NT2/D1 (cell line): ENCODE measurements around the gene LIPA.
"Not testable (repeated sequence)": the region's sequence is repeated elsewhere in the genome, so short reads cannot be mapped to it uniquely, and the experiment has no call there.

Experiments used
- DNase-seq: peaks from one replicate; pipeline ENCODE4 v3.0.0-alpha.2; 2011; ENCODE audit warnings: low read depth, low spot score
- H3K27me3 ChIP-seq: 2 replicates; pipeline ENCODE4 v1.6.0; 2011; ENCODE audit warnings: mild to moderate bottlenecking; ENCODE audit not compliant: insufficient read length, insufficient read depth
- H3K36me3 ChIP-seq: 2 replicates; pipeline ENCODE4 v1.6.1; 2011; ENCODE audit warnings: mild to moderate bottlenecking, low read length, mixed read lengths; ENCODE audit not compliant: insufficient read depth, insufficient read length
- H3K4me1 ChIP-seq: 2 replicates; pipeline ENCODE4 v1.5.1; 2011; ENCODE audit not compliant: insufficient read depth, insufficient read length
- H3K4me3 ChIP-seq: 2 replicates; pipeline ENCODE4 v1.5.1; 2011; ENCODE audit warnings: low read depth; ENCODE audit not compliant: insufficient read length
- H3K9ac ChIP-seq: 2 replicates; pipeline ENCODE4 v1.6.0; 2011; ENCODE audit warnings: low read depth; ENCODE audit not compliant: insufficient read length
- H3K9me3 ChIP-seq: 2 replicates; pipeline ENCODE4 v1.5.1; 2011; ENCODE audit warnings: mild to moderate bottlenecking, low read length; ENCODE audit not compliant: insufficient read depth
- SUZ12 ChIP-seq: IDR thresholded peaks from 2 replicates; pipeline ENCODE4 v1.6.1; 2011; ENCODE audit not compliant: insufficient read length, insufficient read depth; ENCODE audit errors: extremely low read depth
- YY1 ChIP-seq: IDR thresholded peaks from 2 replicates; pipeline ENCODE4 v1.6.1; 2011; ENCODE audit not compliant: insufficient read length, insufficient read depth
- ZNF274 ChIP-seq: IDR thresholded peaks from 2 replicates; pipeline ENCODE4 v1.6.1; 2011; ENCODE audit warnings: mild to moderate bottlenecking, low read depth, low read length

LIPA gene

GRCh38 chr10:89171263-89171872 lies 80.2 kb downstream of the LIPA start:
- Histone ChIP-seq H3K4me1 (no peaks in the 10 kb centered on the region), H3K4me3 (no peak overlapping the region), H3K27me3 (no peaks in the 10 kb centered on the region), H3K9me3 (no peaks in the 10 kb centered on the region), H3K9ac (no peak overlapping the region), H3K36me3 (no peaks in the 10 kb centered on the region)
- TF ChIP-seq YY1, result no peak
- no peak for TF ChIP-seq ZNF274
- no peak for TF ChIP-seq SUZ12
- no peak for DNase-seq

- H3K4me1 ChIP-seq, H3K9me3 ChIP-seq, H3K36me3 ChIP-seq, H3K9ac ChIP-seq, H3K27me3 ChIP-seq, DNase-seq, H3K4me3 ChIP-seq: not testable (repeated sequence)
Measured at GRCh38 chr10:89168354-89168900, 83.1 kb downstream of the LIPA start.

GRCh38 chr10:89167915-89168314 lies 83.7 kb downstream of the LIPA start:
- no peaks in the 10 kb centered on the region for H3K27me3 ChIP-seq
- H3K36me3 ChIP-seq, result no peaks in the 10 kb centered on the region
- no peaks in the 10 kb centered on the region for H3K4me1 ChIP-seq
- TF ChIP-seq YY1 (no peak), SUZ12 (no peak), ZNF274 (no peak)
- no peak overlapping the region for H3K9ac ChIP-seq
- no peaks in the 10 kb centered on the region for H3K9me3 ChIP-seq
- no peak overlapping the region for H3K4me3 ChIP-seq
- DNase-seq, result no peak

GRCh38 chr10:89165923-89166322 lies 85.7 kb downstream of the LIPA start:
- Histone ChIP-seq H3K9me3 (no peaks in the 10 kb centered on the region), H3K27me3 (no peaks in the 10 kb centered on the region), H3K36me3 (no peaks in the 10 kb centered on the region), H3K9ac (no peak overlapping the region), H3K4me3 (no peak overlapping the region), H3K4me1 (no peaks in the 10 kb centered on the region)
- no peak for DNase-seq
- TF ChIP-seq YY1, result no peak
- TF ChIP-seq ZNF274, result no peak
- TF ChIP-seq SUZ12, result no peak

- TF ChIP-seq SUZ12, result no peak
- no peak for TF ChIP-seq YY1
- no peak for TF ChIP-seq ZNF274
- Histone ChIP-seq H3K4me1 (no peaks in the 10 kb centered on the region), H3K36me3 (no peaks in the 10 kb centered on the region), H3K9ac (no peak overlapping the region), H3K4me3 (no peak overlapping the region), H3K9me3 (no peaks in the 10 kb centered on the region), H3K27me3 (no peaks in the 10 kb centered on the region)
- DNase-seq, result no peak
Measured at GRCh38 chr10:89164920-89165319, 86.7 kb downstream of the LIPA start.

GRCh38 chr10:89164080-89164479 lies 87.5 kb downstream of the LIPA start:
- Histone ChIP-seq H3K4me1 (no peaks in the 10 kb centered on the region), H3K9ac (no peak overlapping the region), H3K4me3 (no peak overlapping the region), H3K27me3 (no peaks in the 10 kb centered on the region), H3K9me3 (no peaks in the 10 kb centered on the region), H3K36me3 (no peaks in the 10 kb centered on the region)
- TF ChIP-seq YY1 (no peak), ZNF274 (no peak), SUZ12 (no peak)
- no peak for DNase-seq
